Loucy (cell line): ENCODE measurements around the gene RCC2.
A peak's percentile ranks its signal among the peaks of the same experiment; 100 is the strongest.
"Not testable (repeated sequence)": the region's sequence is repeated elsewhere in the genome, so short reads cannot be mapped to it uniquely, and the experiment has no call there.

Experiments
- H2AFZ ChIP-seq: fragments of 200-600 bp; sonication (generic); 2 replicates; pipeline ENCODE4 v1.6.0; 2016; ENCODE audit warnings: antibody characterized with exemption, mild to moderate bottlenecking, low read length, moderate library complexity
- H3F3A ChIP-seq: fragments of 200-600 bp; 2 replicates; pipeline ENCODE4 v1.6.0; 2016; ENCODE audit warnings: antibody characterized with exemption, low read depth, mild to moderate bottlenecking
- H3K27me3 ChIP-seq: fragments of 200-600 bp; sonication (generic); 2 replicates; pipeline ENCODE4 v1.6.1; 2014; ENCODE audit warnings: low read length, mild to moderate bottlenecking; ENCODE audit not compliant: insufficient read depth, poor library complexity, severe bottlenecking
- H3K36me3 ChIP-seq: fragments of 200-600 bp; sonication (generic); 2 replicates; pipeline ENCODE4 v1.6.1; 2016; ENCODE audit warnings: low read length; ENCODE audit not compliant: insufficient read depth
- H3K4me1 ChIP-seq: fragments of 200-600 bp; sonication (generic); 2 replicates; pipeline ENCODE4 v1.5.1; 2014; ENCODE audit warnings: low read length, mild to moderate bottlenecking; ENCODE audit not compliant: insufficient read depth, poor library complexity, severe bottlenecking
- H3K4me2 ChIP-seq: fragments of 200-600 bp; sonication (generic); 2 replicates; pipeline ENCODE4 v1.6.0; 2014; ENCODE audit warnings: antibody characterized with exemption, low read length, low read depth, mild to moderate bottlenecking; ENCODE audit not compliant: poor library complexity, severe bottlenecking
- H3K4me3 ChIP-seq: fragments of 200-600 bp; sonication (generic); 2 replicates; pipeline ENCODE4 v1.5.1; 2014; ENCODE audit warnings: low read length, mild to moderate bottlenecking, mixed read lengths; ENCODE audit not compliant: poor library complexity, severe bottlenecking
- H3K79me2 ChIP-seq: fragments of 200-600 bp; sonication (generic); 2 replicates; pipeline ENCODE4 v1.6.1; 2014; ENCODE audit warnings: low read length; ENCODE audit not compliant: insufficient read depth
- H3K9ac ChIP-seq: fragments of 200-600 bp; sonication (generic); 2 replicates; pipeline ENCODE4 v1.6.0; 2014; ENCODE audit warnings: mild to moderate bottlenecking, low read depth, low read length, moderate library complexity; ENCODE audit not compliant: poor library complexity, severe bottlenecking
- H3K9me2 ChIP-seq: fragments of 200-600 bp; sonication (generic); replicated peaks from 2 replicates; pipeline ENCODE4 v1.6.1; 2016; ENCODE audit warnings: low read depth, low read length, mixed read lengths
- H3K9me3 ChIP-seq: fragments of 200-600 bp; sonication (generic); 2 replicates; pipeline ENCODE4 v1.6.1; 2014; ENCODE audit warnings: mild to moderate bottlenecking, antibody characterized with exemption, low read length, low read depth; ENCODE audit not compliant: insufficient read depth
- H4K20me1 ChIP-seq: fragments of 200-600 bp; sonication (generic); 2 replicates; pipeline ENCODE4 v1.6.0; 2014; ENCODE audit warnings: antibody characterized with exemption, low read length, mild to moderate bottlenecking; ENCODE audit not compliant: insufficient read depth, poor library complexity, severe bottlenecking
- CTCF ChIP-seq: fragments of 200-600 bp; sonication (generic); conservative IDR thresholded peaks from 2 replicates; pipeline ENCODE4 v1.5.1; 2014; ENCODE audit warnings: mild to moderate bottlenecking, antibody characterized with exemption, low read length
- EZH2phosphoT487 ChIP-seq: fragments of 200-600 bp; IDR thresholded peaks from 2 replicates; pipeline ENCODE4 v1.6.1; 2018; ENCODE audit warnings: antibody characterized with exemption, mild to moderate bottlenecking, moderate library complexity, borderline replicate concordance

Gene RCC2

GRCh38 chr1:17439250-17440073 lies at the start of gene RCC2:
TSS of gene RCC2 (minus strand) at chr1:17439677. CDS start at chr1:17438514, 1,163 bp downstream.
- Histone ChIP-seq H3K36me3 (peaks cover 24% of the 10 kb centered on the region; the same call in 1 of the 2 replicates), H4K20me1 (peaks cover 35% of the 10 kb centered on the region), H2AFZ (peak within 1 kb of the TSS; percentile 69), H3K9me2 (no peaks in the 10 kb centered on the region), H3K4me2 (peak within 1 kb of the TSS; percentile 76), H3K4me3 (peak within 1 kb of the TSS; percentile 98), H3K9ac (peak within 1 kb of the TSS; percentile 99), H3K9me3 (no peaks in the 10 kb centered on the region), H3F3A (no peaks in the 10 kb centered on the region), H3K79me2 (peaks cover 41% of the 10 kb centered on the region), H3K4me1 (peaks cover 44% of the 10 kb centered on the region), H3K27me3 (peaks cover 8% of the 10 kb centered on the region)
- no peak for TF ChIP-seq CTCF
- no peak for TF ChIP-seq EZH2phosphoT487

- H3K9me2 ChIP-seq: no peaks in the 10 kb centered on the region
- no peaks in the 10 kb centered on the region for H3F3A ChIP-seq
- H3K9me3 ChIP-seq: no peaks in the 10 kb centered on the region
- H3K4me1 ChIP-seq: no peaks in the 10 kb centered on the region
- H4K20me1 ChIP-seq: no peaks in the 10 kb centered on the region
- no peak overlapping the region for H3K4me2 ChIP-seq
- no peak overlapping the region for H3K4me3 ChIP-seq
- no peak overlapping the region for H3K9ac ChIP-seq
- H3K27me3 ChIP-seq: no peaks in the 10 kb centered on the region
- no peaks in the 10 kb centered on the region for H3K36me3 ChIP-seq
- no peaks in the 10 kb centered on the region for H3K79me2 ChIP-seq
- no peak for TF ChIP-seq EZH2phosphoT487
- no peak for TF ChIP-seq CTCF
- H2AFZ ChIP-seq: no peak overlapping the region; the same call in 1 of the 2 replicates
Measured at GRCh38 chr1:17486242-17486641, 46.8 kb upstream of the RCC2 start.

- TF ChIP-seq CTCF (peak; percentile 58), EZH2phosphoT487 (no peak)
Measured at GRCh38 chr1:17485281-17485680, 45.8 kb upstream of the RCC2 start.

GRCh38 chr1:17481981-17482380 lies 42.5 kb upstream of the RCC2 start:
- not testable (repeated sequence) for H3K36me3 ChIP-seq, H3K4me1 ChIP-seq, H3K4me3 ChIP-seq, H3K9me2 ChIP-seq, H2AFZ ChIP-seq, H3K4me2 ChIP-seq, H3F3A ChIP-seq, H3K27me3 ChIP-seq, H3K9ac ChIP-seq, H3K9me3 ChIP-seq, H3K79me2 ChIP-seq, H4K20me1 ChIP-seq

More at GRCh38 chr1:17485281-17485680, 45.8 kb upstream of the RCC2 start:
- Histone ChIP-seq H3K9me3 (no peaks in the 10 kb centered on the region), H3F3A (no peaks in the 10 kb centered on the region), H3K4me2 (no peak overlapping the region), H3K4me3 (no peak overlapping the region), H3K36me3 (no peaks in the 10 kb centered on the region), H3K9me2 (no peaks in the 10 kb centered on the region), H3K9ac (no peak overlapping the region), H3K4me1 (no peaks in the 10 kb centered on the region), H3K79me2 (no peaks in the 10 kb centered on the region), H4K20me1 (no peaks in the 10 kb centered on the region), H2AFZ (no peak overlapping the region), H3K27me3 (no peaks in the 10 kb centered on the region)
